Large intestine (tissue), 12 donors: ENCODE results near the gene UST. TPM values are rescaled to one million over a fixed set of nuclear protein-coding genes. Genes with fewer than 3 reads are reported as not detected.

Experiments used
- DNase-seq, 2 donors: peaks; one replicate each; pipeline versions ENCODE4 v3.0.0 to v3.0.0-alpha.2; 2013
- H3K27ac ChIP-seq: one replicate; pipeline ENCODE4 v1.5.1; 2013; ENCODE audit warnings: low read length
- H3K27me3 ChIP-seq: 2 replicates; pipeline ENCODE4 v1.6.1; 2013; ENCODE audit warnings: low read length; ENCODE audit not compliant: control insufficient read depth, insufficient read depth
- H3K36me3 ChIP-seq: 2 replicates; pipeline ENCODE4 v1.6.1; 2013; ENCODE audit warnings: low read length; ENCODE audit not compliant: control insufficient read depth, insufficient read depth
- H3K4me1 ChIP-seq: one replicate; pipeline ENCODE4 v1.6.1; 2013; ENCODE audit warnings: low read length; ENCODE audit not compliant: control insufficient read depth, insufficient read depth
- H3K4me3 ChIP-seq: one replicate; pipeline ENCODE4 v1.5.1; 2013; ENCODE audit warnings: low read length
- H3K9me3 ChIP-seq: one replicate; pipeline ENCODE4 v1.6.1; 2013; ENCODE audit warnings: mild to moderate bottlenecking, low read depth, low read length, moderate library complexity; ENCODE audit not compliant: control insufficient read depth
- WGBS: methylation state at CpG from one replicate; pipeline ENCODE4 v1.1.5; 2013; ENCODE audit warnings: low lambda C conversion rate; ENCODE audit not compliant: insufficient coverage; 5-methylcytosine and 5-hydroxymethylcytosine counted together
- long read RNA-seq, 11 donors: transcript quantifications; one replicate each; lab custom pipeline, GENCODE V29; 2026
- polyA plus RNA-seq: library from polyadenylated mRNA; unstranded; fragments of 120-200 nt; gene quantifications from one replicate; pipeline ENCODE4 v1.2.1, GENCODE V29; 2013

UST gene, protein sequence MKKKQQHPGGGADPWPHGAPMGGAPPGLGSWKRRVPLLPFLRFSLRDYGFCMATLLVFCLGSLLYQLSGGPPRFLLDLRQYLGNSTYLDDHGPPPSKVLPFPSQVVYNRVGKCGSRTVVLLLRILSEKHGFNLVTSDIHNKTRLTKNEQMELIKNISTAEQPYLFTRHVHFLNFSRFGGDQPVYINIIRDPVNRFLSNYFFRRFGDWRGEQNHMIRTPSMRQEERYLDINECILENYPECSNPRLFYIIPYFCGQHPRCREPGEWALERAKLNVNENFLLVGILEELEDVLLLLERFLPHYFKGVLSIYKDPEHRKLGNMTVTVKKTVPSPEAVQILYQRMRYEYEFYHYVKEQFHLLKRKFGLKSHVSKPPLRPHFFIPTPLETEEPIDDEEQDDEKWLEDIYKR
- polyA plus RNA-seq: 2.9 TPM
- long read RNA-seq, donor 1: 0 reads
- long read RNA-seq, donor 2, full-length matches to known transcripts: 3 of 3 reads
- long read RNA-seq, donor 2, partial matches to known transcripts: 0 of 3 reads
- long read RNA-seq, donor 2, other reads (novel, unspliced or antisense): 0 of 3 reads
- long read RNA-seq, donor 3: 0 reads
- long read RNA-seq, donor 4: 0 reads
- long read RNA-seq, donor 5: 0 reads
- long read RNA-seq, donor 6: 0 reads
- long read RNA-seq, donor 7: 0 reads
- long read RNA-seq, donor 8: 0 reads
- long read RNA-seq, donor 9: 0 reads
- long read RNA-seq, donor 10: 0 reads
- long read RNA-seq, donor 11, full-length matches to known transcripts: 2 of 2 reads
- long read RNA-seq, donor 11, partial matches to known transcripts: 0 of 2 reads
- long read RNA-seq, donor 11, other reads (novel, unspliced or antisense): 0 of 2 reads

DNA sequence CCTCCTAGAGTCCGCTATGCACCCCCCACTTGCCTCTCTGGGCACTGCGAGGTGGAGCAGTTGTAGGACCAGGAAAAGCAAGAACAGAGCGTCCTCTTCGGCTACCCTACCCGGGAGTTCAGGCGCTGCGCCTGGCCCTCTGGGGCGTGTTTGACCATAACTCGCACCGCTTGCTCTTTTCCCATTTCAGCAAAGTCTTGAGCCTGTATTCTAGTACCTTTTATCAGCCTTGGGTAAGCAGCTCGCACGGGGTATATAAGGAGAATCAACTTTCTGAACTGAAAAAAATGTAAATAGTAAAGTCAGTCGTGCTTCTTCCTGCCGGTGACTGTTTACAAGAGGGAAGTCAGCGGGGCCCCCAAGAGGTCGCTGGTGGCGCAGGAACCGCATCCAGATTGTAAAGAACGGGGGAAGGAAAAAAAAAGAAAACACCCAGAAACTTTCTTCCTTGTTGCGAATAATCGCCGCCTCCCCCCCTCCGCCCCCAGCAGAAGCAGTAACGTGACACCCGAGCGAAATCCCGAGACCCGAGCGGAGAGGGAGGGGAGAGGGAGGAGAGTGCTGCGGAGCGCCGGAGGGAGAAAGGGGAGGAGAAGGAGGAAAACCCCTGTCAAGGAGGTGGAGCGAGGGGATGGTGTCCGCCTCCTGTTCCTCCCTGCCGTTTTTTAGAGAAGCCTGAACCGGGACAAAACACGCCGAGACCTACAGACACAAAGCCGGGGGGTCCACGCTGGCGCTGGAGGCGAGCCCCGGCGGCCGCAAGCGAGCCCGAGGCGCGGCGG is at the start of gene UST:
UST (plus strand) TSS at position 668 of the 782 bp plus-strand sequence. CDS start 401 bp downstream, outside the sequence.
- H3K27ac ChIP-seq: peak within 1 kb of the TSS; percentile 52
- 10% methylated on average over 2 of the region's 50 CpGs for WGBS
- DNase-seq: peak; percentile 72 to 81
- no peaks in the 10 kb centered on the region for H3K36me3 ChIP-seq
- H3K9me3 ChIP-seq: no peaks in the 10 kb centered on the region
- H3K4me3 ChIP-seq: peak within 1 kb of the TSS; percentile 55
- H3K4me1 ChIP-seq: no peaks in the 10 kb centered on the region
- peaks cover 57% of the 10 kb centered on the region for H3K27me3 ChIP-seq

- no peak overlapping the region for H3K27ac ChIP-seq
- no peak overlapping the region for H3K4me3 ChIP-seq
- H3K36me3 ChIP-seq: no peaks in the 10 kb centered on the region
- H3K27me3 ChIP-seq: no peaks in the 10 kb centered on the region
- peaks cover 6% of the 10 kb centered on the region for H3K9me3 ChIP-seq
- WGBS: no CpG with 5 or more reads among the region's 26 CpGs
- no peak for DNase-seq
- no peaks in the 10 kb centered on the region for H3K4me1 ChIP-seq
These were observed 48.9 kb upstream of the UST start for GRCh38 chr6:148697895-148698440.

- no peak for DNase-seq
- no peak overlapping the region for H3K27ac ChIP-seq
- H3K36me3 ChIP-seq: no peaks in the 10 kb centered on the region
- H3K27me3 ChIP-seq: no peaks in the 10 kb centered on the region
- no CpG with 5 or more reads among the region's 27 CpGs for WGBS
- no peaks in the 10 kb centered on the region for H3K4me1 ChIP-seq
- peaks cover 6% of the 10 kb centered on the region for H3K9me3 ChIP-seq
- no peak overlapping the region for H3K4me3 ChIP-seq
These were observed 48.1 kb upstream of the UST start for GRCh38 chr6:148698671-148699180.

- peaks cover 6% of the 10 kb centered on the region for H3K9me3 ChIP-seq
- no peaks in the 10 kb centered on the region for H3K27me3 ChIP-seq
- H3K4me1 ChIP-seq: no peaks in the 10 kb centered on the region
- DNase-seq: no peak
- no peak overlapping the region for H3K4me3 ChIP-seq
- H3K36me3 ChIP-seq: no peaks in the 10 kb centered on the region
- WGBS: 85% methylated on average over 1 of the region's 2 CpGs
- no peak overlapping the region for H3K27ac ChIP-seq
These were observed 46.6 kb upstream of the UST start for GRCh38 chr6:148700047-148700715.

GRCh38 chr6:148700741-148701311 is 46.0 kb upstream of the UST start:
- Histone ChIP-seq H3K27me3 (no peaks in the 10 kb centered on the region), H3K4me1 (no peaks in the 10 kb centered on the region), H3K36me3 (no peaks in the 10 kb centered on the region), H3K4me3 (peak overlapping the region; percentile 7), H3K9me3 (peaks cover 6% of the 10 kb centered on the region), H3K27ac (no peak overlapping the region)
- DNase-seq: peak in 1 of 2 donors; percentile 24
- WGBS: no CpG with 5 or more reads among the region's 8 CpGs

DNA sequence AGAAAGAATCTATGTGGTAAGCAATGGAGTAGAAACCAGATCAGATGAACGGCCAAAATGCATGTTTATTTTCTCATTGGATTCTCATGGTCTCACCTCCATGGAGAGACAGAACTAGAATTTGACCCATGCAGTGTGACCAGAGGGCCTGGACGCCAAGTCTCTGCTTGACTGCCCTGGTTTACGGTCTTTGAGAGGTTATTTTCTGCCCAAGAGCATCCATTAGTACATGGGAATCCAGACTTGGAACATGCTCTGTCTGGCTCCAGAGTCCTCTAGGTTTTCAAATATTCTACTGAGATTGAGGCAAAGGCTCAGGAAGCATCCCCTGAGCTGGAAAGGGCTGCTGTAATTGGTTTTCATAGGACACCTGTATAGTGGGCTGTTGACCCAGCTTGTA is 45.5 kb upstream of the UST start:
- H3K27me3 ChIP-seq: no peaks in the 10 kb centered on the region
- no peak for DNase-seq
- WGBS: 83% methylated on average over 1 of the region's 3 CpGs
- no peaks in the 10 kb centered on the region for H3K36me3 ChIP-seq
- H3K27ac ChIP-seq: no peak overlapping the region
- no peak overlapping the region for H3K4me3 ChIP-seq
- peaks cover 6% of the 10 kb centered on the region for H3K9me3 ChIP-seq
- no peaks in the 10 kb centered on the region for H3K4me1 ChIP-seq

GRCh38 chr6:148703900-148704299 is 42.9 kb upstream of the UST start:
- no CpG with 5 or more reads among the region's 2 CpGs for WGBS
- no peak overlapping the region for H3K4me3 ChIP-seq
- H3K27ac ChIP-seq: no peak overlapping the region
- no peaks in the 10 kb centered on the region for H3K36me3 ChIP-seq
- no peaks in the 10 kb centered on the region for H3K9me3 ChIP-seq
- DNase-seq: no peak
- H3K27me3 ChIP-seq: no peaks in the 10 kb centered on the region
- H3K4me1 ChIP-seq: no peaks in the 10 kb centered on the region

DNA sequence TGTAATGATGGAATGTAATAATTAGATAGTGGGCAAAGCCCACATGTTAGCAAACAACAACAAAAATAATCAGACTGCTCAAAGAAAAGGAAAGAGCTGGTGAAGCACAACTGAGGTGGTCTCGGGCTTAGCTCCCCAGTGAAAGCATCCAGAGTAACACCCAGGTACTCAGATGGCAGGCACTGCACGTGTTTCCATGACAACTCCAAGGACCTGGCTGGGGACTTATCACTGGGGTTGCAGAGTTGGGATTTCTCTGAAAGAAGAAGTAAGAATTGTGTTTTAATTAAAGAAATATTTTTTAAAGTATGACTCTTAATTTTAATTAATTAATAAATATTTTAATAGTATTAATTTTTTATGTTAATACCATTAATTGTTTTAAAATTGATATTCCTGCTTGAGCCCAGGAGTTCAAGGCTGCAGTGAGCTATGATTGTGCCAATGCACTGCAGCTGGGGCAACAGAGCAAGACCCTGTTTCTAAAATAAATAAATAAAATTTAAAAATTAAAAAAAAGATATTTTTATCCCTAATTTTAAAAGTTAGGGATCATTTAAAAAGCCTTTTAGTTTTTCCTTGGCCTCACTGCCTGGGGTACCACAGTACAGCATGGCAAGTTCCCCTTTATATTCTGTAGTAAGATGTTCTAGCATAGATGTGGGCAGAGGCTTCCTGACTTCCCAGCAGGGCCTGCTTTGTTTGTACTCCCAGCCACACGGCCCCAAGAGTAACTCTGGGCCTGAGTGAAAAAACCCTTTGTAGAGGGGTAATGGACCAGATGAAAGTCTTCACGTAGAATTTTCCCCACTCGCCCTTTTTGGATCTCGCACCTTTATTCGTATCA is 42.2 kb upstream of the UST start:
- no peak overlapping the region for H3K27ac ChIP-seq
- no peak for DNase-seq
- no peaks in the 10 kb centered on the region for H3K36me3 ChIP-seq
- WGBS: 92% methylated on average over 5 of the region's 7 CpGs
- no peak overlapping the region for H3K4me3 ChIP-seq
- no peaks in the 10 kb centered on the region for H3K27me3 ChIP-seq
- H3K9me3 ChIP-seq: no peaks in the 10 kb centered on the region
- no peaks in the 10 kb centered on the region for H3K4me1 ChIP-seq

GRCh38 chr6:148708707-148709106 is 38.1 kb upstream of the UST start:
- Histone ChIP-seq H3K36me3 (no peaks in the 10 kb centered on the region), H3K4me3 (no peak overlapping the region), H3K9me3 (no peaks in the 10 kb centered on the region), H3K4me1 (no peaks in the 10 kb centered on the region), H3K27me3 (no peaks in the 10 kb centered on the region), H3K27ac (no peak overlapping the region)
- no peak for DNase-seq
- WGBS: no CpG with 5 or more reads among the region's 1 CpG
